IMR-90 (cell line): ENCODE data around the gene CES2. TPM values are rescaled to one million over a fixed set of nuclear protein-coding genes. Genes with fewer than 3 reads are reported as not detected.

Experiments used
- ATAC-seq: fragments of 200-7000 bp; cut with Tn5 transposase; 2 replicates; pipeline ENCODE4 v1.9.1; 2020; ENCODE audit warnings: low read depth, mild to moderate bottlenecking, moderate library complexity
- BruUV-seq: library from RNA; stranded (reverse); fragments of 400-500 nt; replicated peaks from 2 replicates; lab custom pipeline; 2021; lab: Mats Ljungman, UMichigan
- CTCF ChIA-PET: fragments of 300-600 bp; formaldehyde crosslinking; extraction: SDS; loops from one replicate; lab custom pipeline; 2021; ENCODE audit warnings: antibody characterized with exemption; lab: Yijun Ruan, JAX
- POLR2A ChIA-PET: fragments of 300-600 bp; sonication (Branson Sonifier 250); formaldehyde crosslinking; loops from one replicate; lab custom pipeline; 2022; ENCODE audit warnings: antibody characterized with exemption; ENCODE audit not compliant: unreplicated experiment; lab: Charles Lee
- DNase-seq: peaks from one replicate; pipeline ENCODE4 v3.0.0; 2013
- H2AFZ ChIP-seq: replicated peaks from 2 replicates; pipeline ENCODE3; 2013; ENCODE audit warnings: low read length, mild to moderate bottlenecking; ENCODE audit not compliant: poor library complexity
- H2AK5ac ChIP-seq: 2 replicates; pipeline ENCODE4 v1.6.1; 2013; ENCODE audit warnings: low read depth, low read length, inconsistent platforms
- H2AK9ac ChIP-seq: replicated peaks from 2 replicates; pipeline ENCODE3; 2013; ENCODE audit warnings: mild to moderate bottlenecking, low read depth, low read length, moderate library complexity; ENCODE audit not compliant: poor library complexity
- H2BK120ac ChIP-seq: 2 replicates; pipeline ENCODE4 v1.6.1; 2013; ENCODE audit warnings: low read depth, low read length, inconsistent platforms
- H2BK15ac ChIP-seq: 3 replicates; pipeline ENCODE4 v1.6.1; 2013; ENCODE audit warnings: low read depth, low read length, inconsistent platforms
- H2BK20ac ChIP-seq: 2 replicates; pipeline ENCODE4 v1.6.1; 2013; ENCODE audit warnings: low read depth, mild to moderate bottlenecking, inconsistent platforms, low read length, moderate library complexity
- H2BK5ac ChIP-seq: 2 replicates; pipeline ENCODE4 v1.6.1; 2013; ENCODE audit warnings: mild to moderate bottlenecking, low read depth, low read length, inconsistent platforms; ENCODE audit not compliant: poor library complexity, severe bottlenecking
- H3K14ac ChIP-seq: replicated peaks from 2 replicates; pipeline ENCODE4 v1.6.1; 2013; ENCODE audit warnings: low read depth, low read length, inconsistent platforms
- H3K18ac ChIP-seq: 2 replicates; pipeline ENCODE4 v1.6.1; 2013; ENCODE audit warnings: low read depth, low read length, control low read depth
- H3K23ac ChIP-seq: 2 replicates; pipeline ENCODE4 v1.6.1; 2013; ENCODE audit warnings: low read depth, low read length, inconsistent platforms
- H3K27ac ChIP-seq: 2 replicates; pipeline ENCODE4 v1.5.1; 2013; ENCODE audit warnings: mild to moderate bottlenecking, control low read depth, low read length; ENCODE audit not compliant: insufficient read depth
- H3K27me3 ChIP-seq: 2 replicates; pipeline ENCODE4 v1.6.1; 2013; ENCODE audit warnings: low read length; ENCODE audit not compliant: control insufficient read depth, insufficient read depth
- H3K36me3 ChIP-seq: 2 replicates; pipeline ENCODE4 v1.6.1; 2013; ENCODE audit warnings: low read length, mixed read lengths; ENCODE audit not compliant: control insufficient read depth, insufficient read depth
- H3K4ac ChIP-seq: 2 replicates; pipeline ENCODE4 v1.6.1; 2013; ENCODE audit warnings: low read depth, low read length, inconsistent platforms
- H3K4me1 ChIP-seq: 2 replicates; pipeline ENCODE4 v1.6.1; 2013; ENCODE audit warnings: low read length, mixed read lengths; ENCODE audit not compliant: control insufficient read depth, insufficient read depth
- H3K4me2 ChIP-seq: 2 replicates; pipeline ENCODE4 v1.6.1; 2013; ENCODE audit warnings: low read depth, mild to moderate bottlenecking, control low read depth, low read length, moderate library complexity
- H3K4me3 ChIP-seq: 2 replicates; pipeline ENCODE4 v1.5.1; 2013; ENCODE audit warnings: low read depth, mild to moderate bottlenecking, control low read depth, low read length, moderate library complexity; ENCODE audit not compliant: insufficient read depth
- H3K56ac ChIP-seq: 2 replicates; pipeline ENCODE4 v1.6.1; 2013; ENCODE audit warnings: low read length, inconsistent platforms; ENCODE audit not compliant: insufficient read depth; ENCODE audit errors: extremely low read depth
- H3K79me1 ChIP-seq, 2 experiments: 2 replicates each; pipeline ENCODE4 v1.6.1; 2013; ENCODE audit warnings: low read length in 2 of 2, inconsistent platforms in 1 of 2, low read depth in 1 of 2
- H3K9ac ChIP-seq: 2 replicates; pipeline ENCODE4 v1.6.1; 2013; ENCODE audit warnings: low read depth, low read length, control low read depth
- H3K9me1 ChIP-seq: 2 replicates; pipeline ENCODE4 v1.6.1; 2013; ENCODE audit warnings: low read length, inconsistent platforms; ENCODE audit not compliant: insufficient read depth
- H3K9me3 ChIP-seq: 2 replicates; pipeline ENCODE4 v1.6.1; 2013; ENCODE audit warnings: low read length; ENCODE audit not compliant: control insufficient read depth, insufficient read depth
- H4K20me1 ChIP-seq: 2 replicates; pipeline ENCODE4 v1.6.1; 2013; ENCODE audit warnings: low read length, inconsistent platforms; ENCODE audit not compliant: insufficient read depth
- H4K5ac ChIP-seq: 2 replicates; pipeline ENCODE4 v1.6.1; 2013; ENCODE audit warnings: mild to moderate bottlenecking, low read depth, low read length, control low read depth
- H4K8ac ChIP-seq, 2 experiments: 2 replicates each; pipeline ENCODE4 v1.6.1; 2013; ENCODE audit warnings: low read depth in 2 of 2, low read length in 2 of 2, control low read depth in 1 of 2, inconsistent platforms in 1 of 2
- H4K91ac ChIP-seq: 2 replicates; pipeline ENCODE4 v1.6.1; 2013; ENCODE audit warnings: low read depth, low read length, inconsistent platforms; ENCODE audit not compliant: insufficient read depth
- BHLHE40 ChIP-seq: fragments of 150-350 bp; IDR thresholded peaks from 2 replicates; pipeline ENCODE4 v1.6.1; 2016; ENCODE audit warnings: mild to moderate bottlenecking, low read depth, low read length
- CEBPB ChIP-seq: IDR thresholded peaks from 2 replicates; pipeline ENCODE4 v1.6.1; 2012; ENCODE audit warnings: low read depth, low read length, improper control_type of control experiment
- CHD1 ChIP-seq: IDR thresholded peaks from 2 replicates; pipeline ENCODE4 v1.6.1; 2012; ENCODE audit warnings: low read depth, low read length, improper control_type of control experiment
- CTCF ChIP-seq: conservative IDR thresholded peaks from 2 replicates; pipeline ENCODE4 v1.5.1; 2012; ENCODE audit warnings: mild to moderate bottlenecking, low read depth, low read length, improper control_type of control experiment
- ELK1 ChIP-seq: fragments of 150-350 bp; IDR thresholded peaks from 2 replicates; pipeline ENCODE4 v1.6.1; 2016; ENCODE audit warnings: low read depth, mild to moderate bottlenecking, low read length, moderate library complexity, borderline replicate concordance
- FOS ChIP-seq: fragments of 150-350 bp; IDR thresholded peaks from 2 replicates; pipeline ENCODE4 v1.6.1; 2016; ENCODE audit warnings: low read depth, low read length
- MAFK ChIP-seq: IDR thresholded peaks from 2 replicates; pipeline ENCODE4 v1.6.1; 2012; ENCODE audit warnings: low read depth, low read length, improper control_type of control experiment
- MAZ ChIP-seq: IDR thresholded peaks from 2 replicates; pipeline ENCODE4 v1.6.1; 2012; ENCODE audit warnings: low read depth, mild to moderate bottlenecking, low read length, improper control_type of control experiment, moderate library complexity, borderline replicate concordance
- MXI1 ChIP-seq: IDR thresholded peaks from 2 replicates; pipeline ENCODE4 v1.6.1; 2012; ENCODE audit warnings: low read depth, mild to moderate bottlenecking, low read length, moderate library complexity, borderline replicate concordance
- NFE2L2 ChIP-seq: fragments of 150-350 bp; IDR thresholded peaks from 2 replicates; pipeline ENCODE4 v1.6.1; 2016; ENCODE audit warnings: low read depth, mild to moderate bottlenecking, low read length
- POLR2A ChIP-seq: IDR thresholded peaks from 2 replicates; pipeline ENCODE4 v1.6.1; 2012; ENCODE audit warnings: mild to moderate bottlenecking, low read depth, low read length
- RAD21 ChIP-seq: IDR thresholded peaks from 2 replicates; pipeline ENCODE4 v1.6.1; 2012; ENCODE audit warnings: low read length, improper control_type of control experiment
- RCOR1 ChIP-seq: IDR thresholded peaks from 2 replicates; pipeline ENCODE4 v1.6.1; 2012; ENCODE audit warnings: mild to moderate bottlenecking, low read length, improper control_type of control experiment; ENCODE audit not compliant: insufficient replicate concordance
- RFX5 ChIP-seq: IDR thresholded peaks from 2 replicates; pipeline ENCODE4 v1.8.0; 2012; ENCODE audit warnings: low read depth, mild to moderate bottlenecking, low read length, moderate library complexity
- SMC3 ChIP-seq: fragments of 150-350 bp; IDR thresholded peaks from 2 replicates; pipeline ENCODE4 v1.6.1; 2016; ENCODE audit warnings: low read depth, mild to moderate bottlenecking, antibody characterized with exemption, low read length, moderate library complexity
- USF2 ChIP-seq: fragments of 150-350 bp; IDR thresholded peaks from 2 replicates; pipeline ENCODE4 v1.6.1; 2017; ENCODE audit warnings: mild to moderate bottlenecking, antibody characterized with exemption, low read length, low read depth
- WGBS, 2 experiments: methylation state at CpG; one replicate each; pipeline versions ENCODE4 v1.1.5 to v1.1.7; 2013; ENCODE audit warnings: missing lambda C conversion rate in 2 of 2; ENCODE audit not compliant: insufficient read length in 1 of 2; ENCODE audit errors: extremely low coverage in 2 of 2; 5-methylcytosine and 5-hydroxymethylcytosine counted together
- dilution Hi-C: fragments of 300-500 bp; cut with HindIII; formaldehyde crosslinking; loops from one replicate; pipeline ENCODE4 v1.14.3; 2018; ENCODE audit warnings: low sequenced_read_pairs; ENCODE audit not compliant: unreplicated experiment
- in situ Hi-C: fragments of 300-500 bp; cut with MboI; formaldehyde crosslinking; loops from 3 replicates; pipeline ENCODE4 v1.14.3; 2019; ENCODE audit warnings: low sequenced_read_pairs, inconsistent platforms, mixed read lengths
- intact Hi-C: fragments of 100-400 bp; cut with micrococcal nuclease; formaldehyde crosslinking; loops from 2 replicates; pipeline ENCODE4 v1.10.0; 2022
- polyA plus RNA-seq, 3 experiments: library from polyadenylated mRNA; depleted of rRNA; stranded (reverse); fragments of >200 nt; gene quantifications; 2 replicates each; pipeline ENCODE4 v1.2.3, GENCODE V29; 2012; ENCODE audit warnings: low replicate concordance in 1 of 3
- total RNA-seq: library from RNA; depleted of rRNA; stranded (reverse); fragments of >200 nt; gene quantifications from 2 replicates; pipeline ENCODE4 v1.2.3, GENCODE V29; 2012

CES2 gene
- total and polyA plus RNA-seq, 2 of the 4 experiments (the other 2 are of a cell fraction): 15.1 to 23.2 TPM

- dilution Hi-C loops: no loop called here
- H3K4ac ChIP-seq: no peak overlapping the region
- H3K79me1 ChIP-seq: no peaks in the 10 kb centered on the region
- H3K14ac ChIP-seq: no peak overlapping the region
- no peak overlapping the region for H4K5ac ChIP-seq
- no peak overlapping the region for H3K23ac ChIP-seq
- 86% methylated on average over 3 of the region's 6 CpGs; no CpG with 5 or more reads in 1 of the 2 experiments for WGBS, 2 experiments
- in situ Hi-C loops: no loop called here
- no peak overlapping the region for H2BK120ac ChIP-seq
- no peak overlapping the region for H4K91ac ChIP-seq
- H4K8ac ChIP-seq: no peak overlapping the region
- BruUV-seq: no TSS peak
- intact Hi-C loops: no loop called here
- CTCF ChIA-PET: interaction anchor here (1.5 kb wide), 1 partner anchor 12 kb away, joined by 4 read pairs; the partner anchor contains the start of gene CES3
- H2AFZ ChIP-seq: no peak overlapping the region
- H3K18ac ChIP-seq: no peak overlapping the region
- no peak overlapping the region for H3K4me2 ChIP-seq
- H3K4me1 ChIP-seq: peaks cover 6% of the 10 kb centered on the region
- H3K9ac ChIP-seq: no peak overlapping the region
- H3K27ac ChIP-seq: no peak overlapping the region
- H2BK20ac ChIP-seq: no peak overlapping the region
- H3K27me3 ChIP-seq: peaks cover 16% of the 10 kb centered on the region; the same call in 1 of the 2 replicates
- H2AK5ac ChIP-seq: no peak overlapping the region
- no peak overlapping the region for H3K56ac ChIP-seq
- H3K4me3 ChIP-seq: no peak overlapping the region
- H2AK9ac ChIP-seq: no peak overlapping the region
- no peak overlapping the region for H2BK15ac ChIP-seq
- no peaks in the 10 kb centered on the region for H4K20me1 ChIP-seq
- no peak overlapping the region for H2BK5ac ChIP-seq
- POLR2A ChIA-PET: interaction anchor here (0.7 kb wide), 1 partner anchor 63 kb away, joined by 10 read pairs; no protein-coding TSS in a partner anchor
- H3K9me3 ChIP-seq: peaks cover 2% of the 10 kb centered on the region; the same call in 1 of the 2 replicates
- H3K9me1 ChIP-seq: no peaks in the 10 kb centered on the region
- TF ChIP-seq CTCF (no peak), POLR2A (no peak), RAD21 (no peak), FOS (no peak), SMC3 (no peak), CHD1 (no peak), MAFK (no peak), ELK1 (no peak), RCOR1 (no peak), USF2 (no peak), MXI1 (no peak), RFX5 (no peak), NFE2L2 (no peak), MAZ (no peak), BHLHE40 (no peak), CEBPB (no peak)
- ATAC-seq (no peak), DNase-seq (no peak)
- no peaks in the 10 kb centered on the region for H3K36me3 ChIP-seq
Measured at GRCh38 chr16:66949472-66949871, 14.2 kb downstream of the CES2 start.
